ENCODE measurements around the gene APOBEC3H. TPM values are rescaled to one million over a fixed set of nuclear protein-coding genes. Genes with fewer than 3 reads are reported as not detected.
A peak's percentile ranks its signal among the peaks of the same experiment; 100 is the strongest.

The APOBEC3H gene
- total and polyA plus RNA-seq, 9 of the 15 experiments (the other 6 are each of a cell fraction or from before 2014, with no cell fraction given) = 0.10 to 0.21 TPM; not detected in 7

GRCh38 chr22:39135092-39135896 lies 38.2 kb downstream of the APOBEC3H start (continued):
- TF ChIP-seq CTCFL (IDR thresholded peaks at IDR 0.05; ENCODE audit: borderline replicate concordance, insufficient read depth, low read depth, low read length, poor library complexity, severe bottlenecking) = peak; percentile 44

DNA sequence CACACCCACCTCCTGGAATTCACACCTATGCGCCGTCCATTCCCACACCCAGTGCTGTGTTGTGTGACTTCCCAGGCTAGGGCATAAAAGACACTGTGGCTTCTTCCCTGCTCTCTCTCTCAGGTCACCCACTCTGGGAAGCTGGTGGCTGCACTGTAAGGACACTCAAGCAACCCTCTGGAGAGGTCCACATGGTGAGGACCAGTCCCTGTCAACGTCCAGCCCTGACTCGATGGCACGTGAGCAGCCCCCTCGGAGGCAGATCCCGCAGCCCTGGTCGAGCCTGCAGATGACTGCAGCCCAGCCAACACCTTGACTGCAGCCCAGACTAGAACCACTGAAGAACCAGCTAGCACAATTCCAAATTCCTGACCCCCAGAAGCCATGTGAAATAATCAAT lies 39.3 kb downstream of the APOBEC3H start:
- ATAC-seq = no peak
- 55% methylated on average over 6 of the region's 8 CpGs for WGBS (ENCODE audit: insufficient coverage, low coverage, missing lambda C conversion rate)
- intact Hi-C loops (cut with micrococcal nuclease) = no loop called here
- Histone ChIP-seq H3K9me1 (ENCODE audit: control insufficient read depth, insufficient read depth, low read length) (no peaks in the 10 kb centered on the region), H3K27ac (ENCODE audit: extremely low read depth, low read depth, low read length) (no peak overlapping the region), H3K4me2 (ENCODE audit: insufficient read depth, low read length) (no peak overlapping the region), H3K9ac (ENCODE audit: insufficient read depth in 1 of 2, low read depth in 2 of 2, low read length in 2 of 2) (no peak overlapping the region), H3K9me3 (replicated peaks; ENCODE audit: control insufficient read depth, insufficient read depth, low read depth, low read length) (no peaks in the 10 kb centered on the region), H2AFZ (ENCODE audit: low read depth, low read length) (no peak overlapping the region), H3K79me2 (ENCODE audit: control insufficient read depth, insufficient read depth, low read length) (no peaks in the 10 kb centered on the region), H3K27me3 (ENCODE audit: control insufficient read depth in 2 of 2, insufficient read depth in 2 of 2, low read length in 2 of 2) (no peaks in the 10 kb centered on the region), H4K20me1 (replicated peaks; ENCODE audit: control insufficient read depth, insufficient read depth, low read length) (no peaks in the 10 kb centered on the region), H3K4me3 (no peak overlapping the region), H3K4me1 (replicated peaks in 1 of 2; ENCODE audit: control insufficient read depth in 2 of 2, insufficient read depth in 2 of 2, low read length in 2 of 2) (peaks cover 6 to 25% of the 10 kb centered on the region in 2 experiments; a peak in 3 of 5 replicates), H3K36me3 (ENCODE audit: control insufficient read depth, insufficient read depth, low read length) (no peaks in the 10 kb centered on the region)
- no TSS peak for BruUV-seq (replicated peaks)
- ChIA-PET POLR2A (interaction anchor here (0.8 to 4.1 kb wide), 3 partner anchors 15 to 180 kb away, joined by 3 to 20 read pairs (median 8); no protein-coding TSS in a partner anchor), CTCF (ENCODE audit: low intra/inter-chr PET ratio) (no interaction called here)
- DNase-seq (ENCODE audit: extremely low read depth in 1 of 4, low spot score in 3 of 4) = no peak
- no peak for FAIRE-seq
- no peak for TF ChIP-seq PRDM10 (IDR thresholded peaks at IDR 0.05; ENCODE audit: partially characterized antibody)
- no peak for TF ChIP-seq RNF2 (IDR thresholded peaks at IDR 0.05)
- in situ Hi-C loops (cut with MboI) = no loop called here

All from K562 (cell line).